Brain microvascular endothelial cell (primary cell): Measurements from ENCODE around the gene ANKRD12.
"Not testable (repeated sequence)": the region's sequence is repeated elsewhere in the genome, so short reads cannot be mapped to it uniquely, and the experiment has no call there.

Source experiments
- DNase-seq: peaks from one replicate; pipeline ENCODE4 v3.0.0-alpha.2; 2020
- H3K27ac ChIP-seq: fragments of 250-450 bp; sonication (Bioruptor Pico); 2 replicates; pipeline ENCODE4 v1.5.1; 2020; ENCODE audit warnings: mild to moderate bottlenecking, moderate library complexity
- H3K27me3 ChIP-seq: fragments of 250-450 bp; sonication (Bioruptor Pico); replicated peaks from 2 replicates; pipeline ENCODE4 v1.5.1; 2020; ENCODE audit warnings: mild to moderate bottlenecking
- H3K36me3 ChIP-seq: fragments of 250-450 bp; sonication (Bioruptor Pico); replicated peaks from 2 replicates; pipeline ENCODE4 v1.5.1; 2020; ENCODE audit warnings: mild to moderate bottlenecking
- H3K4me3 ChIP-seq: 2 replicates; pipeline ENCODE4 v1.5.1; 2011; ENCODE audit warnings: low read depth, mild to moderate bottlenecking, control low read depth, low read length, moderate library complexity
- CTCF ChIP-seq: IDR thresholded peaks from 2 replicates; pipeline ENCODE4 v1.5.1; 2011; ENCODE audit warnings: low read depth, mild to moderate bottlenecking, moderate library complexity, low read length, control low read depth, inconsistent platforms; ENCODE audit errors: missing control alignments
- in situ Hi-C: cut with HindIII; loops from 2 replicates; pipeline ENCODE4 v1.10.0; 2017; ENCODE audit warnings: low sequenced_read_pairs, low pct_ligation_motif_present

The ANKRD12 gene

GRCh38 chr18:9156604-9157249 lies 20.1 kb downstream of the ANKRD12 start:
- no peak for TF ChIP-seq CTCF
- Histone ChIP-seq H3K27ac (no peak overlapping the region), H3K27me3 (no peaks in the 10 kb centered on the region), H3K4me3 (no peak overlapping the region), H3K36me3 (no peaks in the 10 kb centered on the region)
- in situ Hi-C loops, result no loop called here
- DNase-seq, result no peak

- in situ Hi-C loops, result no loop called here
- no peaks in the 10 kb centered on the region for H3K36me3 ChIP-seq
- no peak for DNase-seq
- H3K4me3 ChIP-seq, result no peak overlapping the region
- TF ChIP-seq CTCF, result no peak
- no peak overlapping the region for H3K27ac ChIP-seq
- no peaks in the 10 kb centered on the region for H3K27me3 ChIP-seq
Observed at GRCh38 chr18:9157806-9158205, 21.2 kb downstream of the ANKRD12 start.

GRCh38 chr18:9160014-9160413 lies 23.4 kb downstream of the ANKRD12 start:
- Histone ChIP-seq H3K36me3 (no peaks in the 10 kb centered on the region), H3K27me3 (no peaks in the 10 kb centered on the region), H3K27ac (no peak overlapping the region), H3K4me3 (no peak overlapping the region)
- TF ChIP-seq CTCF, result no peak
- in situ Hi-C loops, result no loop called here
- no peak for DNase-seq

- in situ Hi-C loops, result not testable (repeated sequence)
Observed at GRCh38 chr18:9162663-9163062, 26.1 kb downstream of the ANKRD12 start.

GRCh38 chr18:9164149-9164548 lies 27.6 kb downstream of the ANKRD12 start:
- H3K27ac ChIP-seq, H3K27me3 ChIP-seq, H3K4me3 ChIP-seq, in situ Hi-C loops, H3K36me3 ChIP-seq, DNase-seq: not testable (repeated sequence)

More at GRCh38 chr18:9162663-9163062, 26.1 kb downstream of the ANKRD12 start:
- DNase-seq, H3K4me3 ChIP-seq, H3K27me3 ChIP-seq, H3K36me3 ChIP-seq, H3K27ac ChIP-seq: not testable (repeated sequence)

GRCh38 chr18:9165883-9166282 lies 29.3 kb downstream of the ANKRD12 start:
- DNase-seq, H3K27me3 ChIP-seq, in situ Hi-C loops, H3K27ac ChIP-seq, H3K4me3 ChIP-seq, H3K36me3 ChIP-seq: not testable (repeated sequence)

- H3K27me3 ChIP-seq, H3K4me3 ChIP-seq, H3K36me3 ChIP-seq, H3K27ac ChIP-seq, DNase-seq, in situ Hi-C loops: not testable (repeated sequence)
Observed at GRCh38 chr18:9169515-9169914, 32.9 kb downstream of the ANKRD12 start.

- H3K27me3 ChIP-seq, H3K4me3 ChIP-seq, in situ Hi-C loops, H3K27ac ChIP-seq, DNase-seq, H3K36me3 ChIP-seq: not testable (repeated sequence)
Observed at GRCh38 chr18:9171919-9172318, 35.3 kb downstream of the ANKRD12 start.
